GM19240 (cell line): ENCODE measurements around the gene RNU4-1.
"Not testable (repeated sequence)": the region's sequence is repeated elsewhere in the genome, so short reads cannot be mapped to it uniquely, and the experiment has no call there.

ENCODE experiments used
- DNase-seq: peaks from one replicate; pipeline ENCODE4 v3.0.0; 2011; ENCODE audit warnings: low spot score; ENCODE audit not compliant: insufficient read length

Gene RNU4-1

DNA sequence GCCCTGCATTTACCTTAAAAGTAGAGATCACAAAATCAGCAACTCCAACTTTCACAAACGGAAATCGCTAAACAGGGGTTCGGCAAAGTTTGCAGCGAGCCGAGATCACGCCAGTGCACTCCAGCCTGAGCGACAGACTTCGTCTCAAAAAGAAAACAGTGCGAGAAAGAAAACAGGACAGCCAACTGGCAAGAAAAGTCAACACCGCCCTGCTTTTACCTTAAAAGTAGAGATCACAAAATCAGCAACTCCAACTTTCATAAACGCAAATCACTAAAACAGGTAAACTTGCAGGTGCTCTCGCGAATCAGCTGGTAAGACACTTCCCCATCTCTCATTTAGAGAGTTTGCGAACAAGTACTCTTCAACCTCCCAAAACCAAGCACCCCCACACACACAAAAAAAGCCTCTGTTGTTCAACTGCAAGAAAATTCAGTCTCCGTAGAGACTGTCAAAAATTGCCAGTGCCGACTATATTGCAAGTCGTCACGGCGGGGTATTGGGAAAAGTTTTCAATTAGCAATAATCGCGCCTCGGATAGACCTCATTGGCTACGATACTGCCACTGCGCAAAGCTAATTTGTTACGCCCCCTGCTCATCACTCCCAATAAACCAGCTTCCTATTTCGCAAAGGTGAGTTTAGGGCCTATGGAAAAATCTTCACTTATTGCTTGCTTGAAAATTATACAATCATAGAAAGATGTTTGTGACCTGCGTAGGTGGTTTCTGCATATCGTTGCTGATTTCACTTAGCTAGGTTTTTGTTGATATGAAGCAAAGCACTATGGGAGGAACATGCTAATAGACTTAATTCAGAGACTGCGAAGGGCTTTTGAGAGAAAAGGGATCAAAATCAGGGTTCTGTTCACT is at the start of gene RNU4-1:
RNU4-1 (minus strand) TSS at position 577 of the 871 bp plus-strand sequence.
- peak; percentile 40 for DNase-seq

DNA sequence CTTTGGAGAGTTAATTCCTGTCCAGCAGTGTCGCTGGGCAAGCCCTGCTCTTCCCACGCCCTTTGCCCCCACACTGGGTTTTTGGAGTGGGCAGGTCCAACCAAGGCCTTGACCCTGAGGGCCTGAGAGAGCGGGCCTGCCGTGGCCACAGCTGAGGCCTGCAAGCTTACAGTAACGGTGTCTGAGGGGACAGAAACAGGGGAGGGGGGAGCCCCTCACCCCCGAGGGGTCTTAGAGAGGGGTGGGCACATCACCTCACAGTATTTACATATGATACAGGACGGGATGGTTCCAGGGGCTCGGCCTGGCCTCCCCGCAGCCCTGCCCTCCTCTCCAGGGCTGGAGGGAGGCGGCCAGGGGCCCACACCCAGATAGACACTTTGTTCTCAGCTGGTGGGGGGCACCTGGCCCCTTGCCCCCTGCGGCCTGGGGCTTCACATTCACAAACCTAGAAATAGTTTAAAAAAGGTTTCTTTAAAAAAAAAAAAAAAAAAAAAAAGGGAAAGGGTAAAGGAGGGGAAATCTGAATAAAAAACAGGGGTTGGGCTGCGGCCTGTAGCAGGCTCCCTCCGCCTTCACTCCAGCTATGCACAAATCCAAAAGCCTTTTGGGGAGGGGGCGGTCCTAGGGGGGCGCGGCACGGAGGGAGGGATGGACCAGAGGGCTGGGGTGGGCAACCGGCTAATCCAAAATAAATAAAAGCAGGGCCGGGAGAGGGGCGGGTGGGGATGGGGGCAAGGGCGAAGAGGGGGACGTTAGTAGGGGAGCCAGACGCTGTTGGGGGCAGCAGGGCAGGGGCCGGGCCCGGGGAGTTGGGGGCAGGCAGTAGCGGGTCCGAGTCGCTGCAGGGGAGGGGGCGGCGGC is 49.4 kb upstream of the RNU4-1 start:
- no peak for DNase-seq

DNA sequence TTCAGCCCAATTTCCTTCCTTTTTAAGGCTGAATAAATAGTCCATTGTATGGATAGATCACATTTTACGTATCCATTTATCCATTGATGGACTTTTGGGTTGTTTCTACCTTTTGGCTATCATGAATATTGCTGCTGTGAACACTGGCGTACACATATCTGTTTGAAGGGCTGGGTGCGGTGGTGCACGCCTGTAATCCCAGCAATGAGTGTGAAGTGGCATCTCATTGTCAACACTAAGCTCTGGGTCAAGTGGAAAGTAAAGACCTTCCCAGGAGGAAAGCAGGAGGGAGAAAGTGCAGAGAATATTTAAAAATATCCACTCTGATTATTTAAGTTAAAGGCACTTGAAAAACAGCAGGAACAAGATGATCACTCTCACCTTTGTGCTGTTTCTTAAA is 46.2 kb upstream of the RNU4-1 start:
- DNase-seq, result no peak

DNA sequence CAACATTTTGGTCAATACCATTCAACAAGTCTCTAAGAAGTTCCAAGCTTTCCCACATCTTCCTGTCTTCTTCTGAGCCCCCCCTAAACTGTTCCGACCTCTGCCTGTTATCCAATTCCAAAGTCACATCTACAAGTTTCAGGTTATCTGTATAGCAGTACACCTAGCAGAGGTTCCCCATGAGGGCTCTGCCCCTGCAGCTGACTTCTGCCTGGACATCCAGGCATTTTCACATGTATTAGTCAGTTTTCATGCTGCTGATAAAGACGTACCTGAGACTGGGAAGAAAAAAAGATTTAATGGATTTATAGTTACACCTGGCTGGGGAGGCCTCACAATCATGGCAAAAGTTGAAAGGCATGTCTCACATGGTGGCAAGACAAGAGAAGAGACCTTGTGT is 44.7 kb upstream of the RNU4-1 start:
- no peak for DNase-seq

DNA sequence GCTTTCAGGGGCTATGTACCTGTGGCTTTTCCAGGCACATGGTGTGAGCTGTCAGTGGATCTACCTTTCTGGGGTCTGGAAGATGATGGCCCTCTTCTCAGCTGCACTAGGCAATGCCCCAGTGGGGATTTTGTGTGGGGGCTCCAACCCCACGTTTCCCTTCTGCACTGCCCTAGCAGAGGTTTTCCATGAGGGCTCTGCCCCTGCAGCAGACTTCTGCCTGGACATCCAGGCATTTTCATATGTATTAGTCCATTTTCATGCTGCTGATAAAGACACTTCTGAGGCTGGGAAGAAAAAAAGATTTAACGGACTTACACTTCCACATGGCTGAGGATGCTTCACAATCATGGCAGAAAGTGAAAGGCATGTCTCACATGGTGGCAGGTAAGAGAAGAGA is 43.4 kb upstream of the RNU4-1 start:
- not testable (repeated sequence) for DNase-seq

DNA sequence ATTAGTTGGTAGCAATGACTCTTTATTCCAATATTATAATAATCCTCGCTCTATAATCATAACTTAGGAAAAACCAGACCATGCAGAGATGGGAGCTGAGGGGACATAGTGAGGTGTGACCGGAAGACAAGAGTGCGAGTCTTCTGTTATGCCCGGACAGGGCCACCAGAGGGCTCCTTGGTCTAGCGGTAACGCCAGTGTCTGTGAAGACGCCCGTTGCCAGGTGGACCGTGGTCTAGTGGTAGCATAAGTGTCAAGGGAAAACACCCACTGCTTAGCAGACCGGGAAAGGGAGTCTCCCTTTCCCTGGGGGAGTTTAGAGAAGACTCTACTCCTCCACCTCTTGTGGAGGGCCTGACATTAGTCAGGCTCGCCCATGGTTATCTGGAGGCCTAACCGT is 42.4 kb upstream of the RNU4-1 start:
- DNase-seq, result not testable (repeated sequence)

DNA sequence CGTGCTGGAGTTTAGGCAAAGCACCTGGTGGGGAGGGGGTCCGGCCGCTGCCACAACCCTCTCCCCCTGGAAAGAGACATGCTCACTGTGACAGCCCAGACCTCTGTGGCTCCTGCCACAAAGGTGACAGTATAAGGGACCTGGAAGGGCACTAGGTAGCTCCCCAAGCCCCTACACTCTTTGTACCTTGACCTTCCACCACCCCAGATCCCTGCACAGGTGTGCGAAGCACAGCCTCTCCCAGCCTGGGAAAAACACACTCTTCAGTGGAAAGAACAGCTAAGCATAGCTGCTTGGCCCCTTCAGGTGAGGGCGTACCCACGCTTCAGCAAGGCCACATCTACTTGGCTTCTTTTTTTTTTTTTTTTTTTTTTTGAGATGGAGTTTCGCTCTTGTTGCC is 39.5 kb upstream of the RNU4-1 start:
- DNase-seq, result no peak

DNA sequence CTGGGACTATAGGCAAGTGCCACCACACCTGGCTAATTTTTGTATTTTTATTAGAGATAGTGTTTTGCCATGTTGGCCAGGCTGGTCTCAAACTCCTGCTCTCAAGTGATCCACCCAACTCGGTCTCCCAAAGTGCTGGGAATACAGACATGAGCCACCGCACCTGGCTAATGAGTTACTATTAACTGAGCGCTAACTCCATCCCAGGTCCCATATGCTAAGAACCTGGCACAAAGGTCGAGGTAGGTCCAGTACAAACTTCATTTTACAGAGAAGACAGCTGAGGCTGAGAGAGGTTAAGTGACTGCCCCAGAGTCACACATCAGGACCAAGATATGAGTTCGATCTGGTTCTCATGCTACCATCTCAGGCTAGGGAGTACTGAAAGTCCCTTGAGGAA is 39.0 kb upstream of the RNU4-1 start:
- no peak for DNase-seq

DNA sequence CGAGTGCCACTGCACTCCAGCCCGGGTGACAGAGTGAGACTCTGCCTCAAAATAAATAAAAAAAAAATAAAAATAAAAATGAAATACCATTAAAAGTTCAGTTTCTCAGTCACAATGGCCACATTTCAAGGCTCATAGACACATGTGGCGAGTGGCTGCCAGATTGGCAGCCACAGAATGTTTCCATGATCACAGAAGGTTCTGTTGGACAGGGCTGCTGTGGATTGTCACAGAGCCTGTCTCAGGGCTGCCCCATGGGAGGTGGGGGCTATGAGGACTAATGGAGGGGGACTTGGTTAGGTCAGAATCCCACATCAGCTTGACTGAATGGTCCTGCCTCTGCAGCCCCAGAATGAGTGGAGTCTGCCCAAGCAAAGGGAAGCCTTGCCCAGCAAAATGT is 38.4 kb upstream of the RNU4-1 start:
- DNase-seq, result no peak

DNA sequence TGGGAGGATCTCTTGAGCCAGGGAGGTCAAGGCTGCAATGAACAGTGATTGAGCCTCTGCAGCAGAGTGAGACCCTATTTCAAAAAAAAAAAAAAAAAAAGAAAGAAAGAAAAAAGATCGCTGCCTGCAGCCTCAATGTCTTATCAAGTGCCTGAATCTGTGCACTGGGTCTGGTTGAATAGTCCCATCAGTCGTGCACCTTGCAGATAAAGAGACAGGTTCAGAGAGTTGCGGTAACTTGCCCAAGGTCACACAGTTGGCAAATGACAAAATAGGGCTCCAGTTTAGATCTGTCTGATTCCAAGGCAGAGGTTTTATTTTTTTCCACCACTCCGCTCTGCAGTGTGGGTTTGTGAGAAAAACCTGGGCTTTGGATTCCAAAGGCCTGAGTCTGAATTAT is 35.2 kb upstream of the RNU4-1 start:
- no peak for DNase-seq

DNA sequence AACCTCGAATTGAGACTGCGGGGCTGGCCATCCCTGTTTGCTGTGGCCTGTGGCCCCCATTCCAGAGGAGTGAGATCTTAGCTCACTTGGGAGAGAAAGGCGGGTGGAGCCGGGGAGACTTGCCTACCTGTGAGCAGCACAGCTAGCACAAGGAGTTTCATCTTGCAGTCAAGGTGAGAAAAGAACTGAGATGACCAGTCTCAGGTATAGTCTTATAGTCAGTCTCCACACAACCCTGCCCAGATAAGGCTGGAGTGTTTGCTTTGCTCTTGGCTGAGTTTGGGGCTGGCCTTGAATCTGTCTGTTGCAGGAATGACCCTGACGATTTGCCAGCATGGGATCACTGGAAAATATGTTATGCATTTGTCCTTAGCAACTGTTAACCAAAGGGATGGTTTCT is 34.6 kb upstream of the RNU4-1 start, which contains the start of gene PLA2G1B:
PLA2G1B (minus strand) TSS at position 187 of the 400 bp plus-strand sequence; CDS start at position 161, 26 bp downstream.
- DNase-seq, result no peak

DNA sequence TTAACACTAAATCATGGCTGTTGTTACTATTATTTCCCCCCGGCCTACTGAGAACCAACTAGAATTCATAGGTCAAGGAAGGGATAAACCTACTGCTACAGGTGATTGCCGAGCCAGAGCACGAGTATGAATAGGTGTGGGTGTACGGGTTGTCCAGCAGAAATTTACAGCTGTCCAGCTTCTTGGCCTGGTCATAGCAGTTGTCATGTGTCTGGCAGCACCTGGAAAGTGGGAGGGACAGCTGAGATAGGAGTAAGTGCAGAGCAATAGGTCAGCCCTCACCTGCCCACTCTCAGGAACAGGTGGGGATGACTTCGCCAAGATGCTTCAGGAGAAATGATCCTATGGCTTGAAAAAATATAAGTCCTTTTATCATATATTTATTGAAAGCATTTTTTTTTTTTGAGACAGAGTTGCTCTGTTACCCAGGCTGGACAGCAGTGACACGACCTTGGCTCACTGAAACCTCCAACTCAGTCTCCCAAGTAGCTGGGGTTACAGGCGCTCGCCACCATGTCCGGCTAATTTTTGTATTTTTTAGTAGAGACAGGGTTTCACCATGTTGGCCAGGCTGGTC is 31.9 kb upstream of the RNU4-1 start:
- DNase-seq, result no peak

DNA sequence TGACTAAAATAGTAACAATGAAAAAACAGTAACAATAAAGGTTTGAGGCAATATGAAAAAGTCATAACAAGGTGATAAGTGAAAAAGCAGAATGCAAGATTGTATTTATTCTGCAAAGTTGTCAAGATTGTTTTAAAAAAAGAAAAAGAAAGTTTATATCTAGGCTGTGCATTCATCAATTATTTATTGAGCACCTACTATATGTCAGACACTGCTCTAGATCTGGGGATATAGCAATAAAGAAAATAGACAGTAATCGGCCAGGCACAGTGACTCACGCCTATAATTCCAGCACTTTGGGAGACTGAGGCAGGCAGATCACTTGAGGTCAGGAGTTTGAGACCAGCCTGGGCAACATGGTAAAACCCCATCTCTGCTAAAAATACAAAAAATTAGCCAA is 30.7 kb upstream of the RNU4-1 start:
- no peak for DNase-seq

DNA sequence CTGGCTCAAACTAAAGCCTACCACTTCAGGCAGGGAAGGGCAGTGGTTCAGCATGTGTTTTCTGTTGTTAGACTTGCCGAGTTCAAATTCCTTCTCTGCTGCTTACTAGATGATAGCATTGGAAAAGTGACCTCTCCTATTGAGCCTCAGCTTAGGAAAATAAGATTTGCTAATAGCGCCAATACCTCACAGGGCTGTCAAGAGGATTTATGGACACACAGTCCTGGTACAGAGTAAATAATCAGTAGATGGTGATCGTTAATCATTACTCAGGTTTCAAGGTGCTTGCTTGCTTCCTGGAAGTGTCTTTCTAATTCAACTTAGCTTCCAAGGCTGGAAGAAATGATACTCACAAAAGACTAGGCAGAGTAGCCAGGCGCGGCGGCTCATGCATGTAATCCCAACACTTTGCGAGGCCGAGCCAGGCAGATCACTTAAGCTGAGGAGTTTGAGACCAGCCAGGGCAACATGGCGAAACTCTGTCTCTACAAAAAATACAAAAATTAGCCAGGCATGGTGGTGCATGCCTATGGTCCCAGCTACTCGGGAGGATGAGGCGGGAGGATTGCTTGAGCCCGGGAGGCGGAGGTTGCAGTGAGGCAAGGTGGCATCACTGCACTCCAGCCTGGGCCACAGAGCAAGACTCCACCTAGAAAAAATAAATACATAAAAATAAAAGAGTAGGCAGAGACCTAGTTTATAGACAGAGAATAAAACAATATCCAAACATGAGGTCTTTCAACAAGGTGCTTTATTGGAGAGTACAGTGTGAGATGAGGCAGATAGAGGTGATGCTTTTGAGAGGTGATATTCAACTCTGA is 28.6 kb upstream of the RNU4-1 start:
- DNase-seq, result no peak

DNA sequence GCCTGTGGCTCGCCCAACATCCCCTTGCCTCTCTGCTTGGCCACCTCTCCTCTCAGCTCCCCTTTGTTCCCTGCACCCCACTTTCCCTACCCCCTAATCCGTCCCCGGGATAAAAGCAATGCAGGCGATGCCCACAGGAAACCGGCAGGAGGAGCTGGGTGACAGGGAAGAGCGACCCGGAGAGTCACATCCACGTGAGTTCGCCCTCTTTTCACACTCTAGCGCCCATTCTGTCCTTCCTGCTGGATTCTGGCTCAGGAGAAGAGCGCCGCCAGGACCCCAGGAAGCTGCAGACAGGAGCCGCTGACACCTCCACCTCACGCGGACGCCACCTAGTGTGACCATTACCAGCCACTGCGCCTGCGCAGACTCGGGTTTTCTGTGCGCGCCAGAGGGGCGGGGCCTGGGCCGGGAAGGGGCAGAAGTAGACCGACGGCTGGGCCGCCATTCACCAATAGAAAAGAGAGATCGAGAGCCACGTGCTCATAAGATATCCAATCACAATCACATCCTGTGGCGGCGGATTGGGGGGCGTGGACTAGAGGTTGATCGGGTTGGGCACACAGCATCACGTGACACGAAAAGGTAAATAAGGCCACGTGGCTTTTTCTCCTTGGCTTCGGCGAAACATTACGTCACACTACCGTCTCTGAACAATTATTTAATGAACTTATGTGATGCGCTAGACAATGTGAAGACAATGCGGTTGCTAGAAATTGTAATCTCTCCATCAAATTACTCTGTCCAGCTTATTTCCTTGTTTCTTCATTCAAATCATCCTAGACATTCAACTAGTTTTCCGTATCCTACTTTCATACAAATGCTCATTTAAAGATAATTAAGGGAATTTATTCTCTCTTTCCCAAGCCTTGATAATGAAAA is 24.4 kb upstream of the RNU4-1 start:
- DNase-seq, result peak; percentile 97

DNA sequence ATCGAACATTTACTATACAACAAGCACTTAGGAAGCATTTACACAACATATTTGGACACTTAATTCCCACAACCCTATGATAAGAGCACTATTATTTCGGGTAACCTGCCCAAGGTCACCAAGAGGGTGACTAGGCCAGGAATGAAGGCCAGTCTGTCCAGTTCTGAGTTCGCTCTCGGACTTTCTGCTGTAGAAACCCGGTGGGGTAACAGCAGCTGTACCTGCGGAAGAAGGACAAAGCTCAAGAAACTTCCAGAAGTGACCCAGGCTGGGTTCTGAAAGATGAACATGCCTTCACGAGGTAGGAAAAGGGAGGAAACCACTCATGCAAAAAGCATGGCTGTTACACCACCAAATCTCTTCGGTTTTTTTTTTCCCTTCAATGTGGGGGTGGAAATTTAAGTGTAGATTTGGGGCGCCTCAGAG is 23.8 kb upstream of the RNU4-1 start:
- no peak for DNase-seq

DNA sequence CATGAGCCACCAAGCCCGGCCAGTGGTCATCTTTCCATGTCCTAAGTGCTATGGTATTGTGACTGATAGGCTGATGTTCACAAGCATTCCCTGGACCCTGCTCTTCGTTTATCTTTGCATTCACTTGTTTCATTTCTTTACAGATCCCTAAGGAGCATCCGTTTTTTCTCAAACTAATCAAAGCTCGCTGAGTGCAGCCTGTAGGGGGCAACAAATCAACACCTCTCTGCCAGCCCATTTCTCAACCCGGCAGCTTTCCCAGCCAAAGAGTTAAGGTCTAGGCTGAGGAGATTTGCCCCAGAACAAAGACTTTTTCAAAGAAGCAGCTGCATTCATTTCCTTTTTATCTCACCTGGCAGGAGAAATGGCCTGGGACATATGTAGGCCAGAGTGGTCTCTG is 21.2 kb upstream of the RNU4-1 start:
- no peak for DNase-seq

DNA sequence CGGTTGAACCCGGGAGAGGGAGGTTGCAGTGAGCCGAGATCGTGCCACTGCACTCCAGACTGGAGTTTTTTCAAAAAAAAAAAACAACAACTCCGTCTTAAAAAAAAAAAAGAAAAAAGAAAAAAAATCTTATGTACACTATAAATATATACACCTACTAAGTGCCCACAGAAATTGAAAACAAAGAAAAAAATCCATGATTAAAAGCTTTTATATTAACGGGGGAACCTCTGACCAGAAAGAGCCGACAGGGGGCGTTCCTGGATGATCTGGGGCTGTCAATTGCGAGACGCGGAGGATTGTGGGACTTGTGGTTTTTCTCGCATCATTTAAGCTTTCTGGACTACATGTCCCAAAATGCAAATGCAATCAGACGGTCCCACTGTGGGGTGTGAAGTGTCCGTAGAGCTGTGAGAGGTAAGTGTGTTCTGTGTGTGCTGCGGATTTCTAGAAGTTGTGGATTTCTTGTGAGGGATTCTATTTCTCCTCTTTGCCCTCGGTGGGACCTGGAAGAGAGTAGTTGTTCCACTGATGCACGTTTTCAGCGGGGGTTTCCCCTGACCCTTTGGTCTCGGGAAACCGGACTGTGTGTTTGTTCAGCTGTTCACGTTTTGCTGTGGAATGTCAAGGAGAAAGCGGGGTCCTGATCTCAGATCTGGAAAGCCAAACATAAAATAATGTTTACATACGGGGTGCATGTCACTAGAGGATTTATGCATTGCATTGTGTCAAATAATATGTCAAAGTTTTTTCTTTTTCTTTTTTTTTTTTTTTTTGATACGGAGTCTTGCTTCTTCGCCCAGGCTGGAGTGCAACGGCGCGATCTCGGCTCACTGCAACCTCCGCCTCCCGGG is 9.2 kb upstream of the RNU4-1 start, which contains the start of gene SIRT4:
SIRT4 (plus strand) TSS at position 360 of the 854 bp plus-strand sequence. CDS start 1,241 bp downstream, outside the sequence.
- DNase-seq, result peak; percentile 98

DNA sequence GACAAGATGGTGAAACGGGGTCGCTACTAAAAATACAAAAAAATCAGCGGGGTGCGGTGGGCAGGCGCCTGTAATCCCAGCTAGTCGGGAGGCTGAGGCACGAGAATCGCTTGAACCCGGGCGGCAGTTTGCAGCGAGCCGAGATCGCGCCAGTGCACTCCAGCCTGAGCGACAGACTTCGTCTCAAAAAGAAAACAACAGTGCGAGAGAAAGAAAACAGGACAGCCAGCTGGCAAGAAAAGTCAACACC is 701 bp downstream of the RNU4-1 start:
- no peak for DNase-seq
